Right ventricle myocardium superior (tissue), 1 donor: ENCODE results near the gene VRK1. TPM values are rescaled to one million over a fixed set of nuclear protein-coding genes. Genes with fewer than 3 reads are reported as not detected.

Experiments used
- ATAC-seq: fragments of 200-7000 bp; cut with Tn5 transposase; one replicate; pipeline ENCODE4 v1.9.1; 2020; ENCODE audit warnings: mild to moderate bottlenecking; ENCODE audit not compliant: poor library complexity
- DNase-seq: peaks from one replicate; pipeline ENCODE4 v3.0.0-alpha.2; 2020
- intact Hi-C: fragments of 100-400 bp; cut with DNase I; formaldehyde crosslinking; loops from one replicate; pipeline ENCODE4 v1.11.2; 2022
- total RNA-seq: library from RNA; stranded (reverse); fragmentation: NEBNext Ultra II Directional; extraction: Animal tissue kit (Norgen Biotek cat#: 25700); gene quantifications from one replicate; pipeline ENCODE4 v1.2.1, GENCODE V29; 2021
- donor health status: DM: no; HTN: yes; CAD: no; lungs with severe emphysema.

The VRK1 gene
- total RNA-seq, 1 donor from 2014 or later = 4.7 TPM

DNA sequence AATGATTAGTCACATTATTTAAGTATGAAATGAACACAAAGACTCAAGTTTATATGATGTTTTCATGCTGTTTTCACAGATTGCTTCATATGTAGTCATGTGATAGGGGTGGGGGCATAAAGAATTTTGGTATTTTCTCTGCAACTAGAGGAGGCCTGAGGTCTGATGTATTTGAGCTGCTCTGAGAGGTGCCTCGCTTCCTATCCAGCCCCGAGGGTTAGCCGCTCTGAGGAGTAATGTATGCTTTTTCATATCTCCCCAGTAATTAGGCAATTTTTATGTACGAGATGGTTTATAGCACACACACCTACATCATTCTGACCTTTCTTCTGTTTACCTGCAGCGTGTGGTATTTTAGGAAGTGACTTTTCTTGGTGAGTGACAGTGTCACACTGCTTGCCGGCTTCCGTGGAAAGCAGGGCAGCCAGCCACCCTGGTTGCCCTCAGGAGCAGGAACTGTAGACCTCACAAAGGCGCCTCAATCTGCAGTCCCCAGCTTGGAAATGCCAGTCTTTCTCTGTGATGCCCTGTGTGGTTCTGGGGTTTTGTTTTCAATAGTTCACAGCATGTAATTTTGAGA lies 106.4 kb downstream of the VRK1 start:
- intact Hi-C loops = no loop called here
- DNase-seq = no peak
- no peak for ATAC-seq

DNA sequence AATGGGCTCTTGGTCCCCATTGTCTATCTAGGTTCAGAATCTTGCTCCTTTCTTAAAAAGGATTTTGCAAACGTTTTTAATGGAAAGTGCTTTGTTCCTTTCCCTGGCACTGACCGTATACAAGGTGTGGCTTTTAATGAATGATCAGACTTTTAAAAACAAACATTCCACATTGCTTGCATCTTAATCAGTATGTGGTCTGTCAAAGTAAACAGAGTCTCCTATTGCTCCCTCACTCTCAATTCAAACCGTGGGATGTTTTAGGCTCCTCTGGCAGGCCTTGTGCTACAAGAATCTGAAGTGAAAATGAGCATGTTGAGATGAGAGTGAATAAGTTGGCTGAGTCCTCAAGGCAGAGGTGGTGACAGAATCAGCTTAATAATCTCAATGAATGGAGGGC lies 107.0 kb downstream of the VRK1 start:
- ATAC-seq = no peak

DNA sequence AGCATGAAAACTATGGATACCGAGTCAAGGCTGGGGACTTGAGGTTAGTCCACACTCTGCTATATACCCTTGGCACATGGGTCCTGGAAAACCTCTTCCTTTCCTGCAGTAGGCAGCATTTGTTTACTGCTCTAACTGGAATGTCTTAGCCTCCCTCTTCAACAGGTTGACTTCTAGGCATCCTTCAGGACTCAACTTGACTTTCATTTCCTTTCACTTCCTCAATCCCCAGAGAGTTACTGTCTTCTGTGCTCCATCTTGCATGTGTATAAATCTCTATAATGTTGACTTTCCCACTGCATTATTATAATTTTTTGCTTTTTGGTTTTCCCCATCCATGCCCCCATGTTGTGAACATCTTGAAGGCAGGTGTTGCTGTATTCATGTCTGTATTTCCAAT lies 107.9 kb downstream of the VRK1 start:
- DNase-seq (no peak), ATAC-seq (no peak)
- intact Hi-C loops = no loop called here

More for the DNA sequence above, 107.0 kb downstream of the VRK1 start:
- intact Hi-C loops = no loop called here
- no peak for DNase-seq

DNA sequence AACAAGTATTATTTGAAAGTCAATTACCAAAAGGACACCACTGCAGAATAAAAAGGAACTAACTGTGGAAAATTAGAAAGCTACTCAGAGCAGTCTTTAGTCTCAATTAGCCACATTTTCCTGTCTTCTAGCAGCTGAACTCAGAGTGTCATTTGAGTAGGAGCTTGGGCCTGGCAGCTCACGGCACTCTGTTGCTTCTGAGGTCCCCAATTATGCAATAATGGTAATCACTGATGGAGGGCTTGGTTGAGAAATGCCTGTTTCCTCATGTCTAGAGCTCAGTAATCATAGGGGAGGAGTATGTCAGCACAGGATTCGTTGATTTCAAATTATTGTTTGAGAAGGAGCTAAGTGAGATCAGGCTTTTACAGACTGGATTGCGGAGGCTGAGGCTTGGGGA lies 108.6 kb downstream of the VRK1 start:
- peak; percentile 52 for DNase-seq
- peak; percentile 86 for ATAC-seq
- intact Hi-C loops = no loop called here

DNA sequence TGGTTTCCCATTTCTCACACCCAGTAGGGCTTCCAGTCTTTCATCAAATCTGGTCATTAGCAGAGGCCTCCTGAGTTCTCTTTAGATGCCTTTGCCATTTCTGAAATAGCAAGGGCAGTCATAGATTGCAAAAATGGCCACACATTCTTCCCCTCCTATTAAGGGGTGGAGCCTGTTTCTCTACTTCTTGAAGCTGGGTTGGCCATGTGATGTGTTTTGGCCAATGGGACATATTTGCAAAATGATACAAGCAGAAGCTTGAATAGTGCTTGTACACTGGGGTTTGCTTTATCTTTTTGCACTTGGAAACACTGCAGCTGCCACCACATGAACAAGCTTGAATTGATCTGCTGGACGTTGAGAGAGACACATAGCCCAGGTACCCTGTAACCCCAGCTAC lies 109.3 kb downstream of the VRK1 start:
- ATAC-seq = no peak
- no peak for DNase-seq
- intact Hi-C loops = no loop called here

DNA sequence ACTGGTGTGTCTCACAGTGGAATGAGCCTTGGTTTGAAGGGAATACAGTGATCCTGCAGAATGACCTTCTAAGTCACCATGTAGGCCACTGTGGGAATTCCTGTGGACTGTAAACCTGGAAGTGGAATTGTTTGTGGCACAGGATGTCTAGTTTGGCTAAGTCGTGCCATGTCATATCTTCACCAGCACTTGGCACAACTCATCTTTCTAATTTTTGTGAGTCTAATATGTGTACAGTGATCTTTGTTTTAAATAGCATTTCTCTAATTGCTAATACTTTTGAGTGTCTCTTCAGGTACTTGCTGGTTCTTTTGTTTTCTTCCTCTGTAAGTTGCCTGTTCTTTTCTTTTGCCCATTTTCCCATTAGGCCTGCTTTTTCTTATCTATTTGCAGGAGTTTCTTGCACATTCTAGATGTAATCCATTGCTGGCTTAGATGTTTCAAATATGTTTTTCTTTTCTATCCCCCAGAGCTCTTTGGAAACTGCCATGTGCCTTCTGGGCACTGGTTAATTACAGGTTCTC lies 112.7 kb downstream of the VRK1 start:
- DNase-seq (no peak), ATAC-seq (no peak)
- intact Hi-C loops = no loop called here

DNA sequence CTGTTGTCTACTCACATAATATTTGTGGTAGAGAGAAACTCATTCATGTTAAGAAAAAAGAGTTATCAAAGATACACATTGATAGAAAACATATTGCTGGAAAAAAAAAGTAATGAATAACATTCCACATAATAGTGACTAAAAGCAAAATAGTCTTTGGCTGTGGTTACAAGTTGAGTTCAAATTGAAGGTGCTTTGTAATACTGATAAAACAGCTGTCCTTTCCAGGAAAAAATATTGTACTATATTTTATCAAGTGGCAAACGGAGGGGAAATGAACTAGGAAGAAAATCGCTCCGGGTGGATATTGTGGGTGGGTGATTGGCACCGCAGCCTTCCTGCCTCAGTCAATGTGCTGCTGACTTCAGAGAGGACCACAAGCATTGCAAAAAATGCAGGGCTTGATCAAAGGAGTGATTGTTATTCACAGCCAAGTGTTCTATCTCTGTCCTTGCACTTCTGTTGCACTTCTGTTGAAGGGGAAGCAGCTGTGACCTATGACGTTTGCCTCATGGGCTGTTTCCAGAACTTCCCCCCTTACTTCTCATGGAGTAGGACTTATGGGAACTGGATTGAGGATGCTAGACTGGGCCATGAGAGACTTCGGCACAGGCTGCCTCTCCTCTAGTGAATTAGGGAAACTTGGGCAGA lies 114.4 kb downstream of the VRK1 start:
- ATAC-seq (peak; percentile 12), DNase-seq (no peak)
- intact Hi-C loops = no loop called here

DNA sequence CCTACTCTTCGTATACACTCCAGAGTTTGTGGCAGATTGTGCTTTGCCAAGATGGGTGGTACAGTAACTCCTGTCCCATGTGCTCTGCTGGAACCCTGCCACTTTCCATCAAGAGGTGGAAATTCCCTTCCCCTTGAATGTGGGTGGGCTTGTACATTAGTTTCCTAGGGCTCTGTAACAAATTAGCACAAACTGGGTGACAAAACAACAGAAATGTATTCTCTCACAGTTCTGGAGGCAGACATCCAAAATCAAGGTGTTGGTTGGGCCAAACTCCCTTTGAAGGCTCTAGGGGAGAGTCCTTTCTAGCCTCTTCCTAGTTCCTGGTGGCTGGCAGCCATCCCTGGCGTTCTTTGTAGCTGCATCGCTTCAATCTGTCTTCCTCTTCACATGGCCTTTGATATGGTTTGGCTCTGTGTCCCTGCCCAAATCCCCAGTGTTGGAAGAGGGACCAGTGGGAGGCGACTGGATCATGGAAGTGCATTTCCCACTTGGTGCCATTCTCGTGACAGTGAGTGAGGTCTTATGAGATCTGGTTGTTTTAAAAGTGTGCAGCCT lies 117.5 kb downstream of the VRK1 start:
- DNase-seq = no peak
- intact Hi-C loops = no loop called here
- ATAC-seq = no peak

DNA sequence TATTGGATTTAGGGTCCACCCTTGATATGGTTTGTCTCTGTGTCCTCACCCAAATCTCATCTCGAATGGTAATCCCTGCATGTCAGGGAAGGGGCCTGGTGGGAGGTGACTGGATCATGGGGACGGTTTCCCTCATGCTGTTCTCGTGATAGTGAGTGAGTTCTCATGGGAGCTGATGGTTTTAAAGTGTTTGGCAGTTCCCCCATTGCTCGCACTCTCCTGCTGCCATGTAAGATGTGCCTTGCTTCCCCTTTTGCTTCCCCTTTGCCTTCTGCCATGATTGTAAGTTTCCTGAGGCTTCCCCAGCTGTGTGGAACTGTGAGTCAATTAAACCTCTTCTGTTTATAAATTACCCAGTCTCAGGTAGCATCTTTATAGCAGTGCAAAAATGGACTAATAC lies 118.3 kb downstream of the VRK1 start:
- ATAC-seq (no peak), DNase-seq (no peak)
- intact Hi-C loops = no loop called here

DNA sequence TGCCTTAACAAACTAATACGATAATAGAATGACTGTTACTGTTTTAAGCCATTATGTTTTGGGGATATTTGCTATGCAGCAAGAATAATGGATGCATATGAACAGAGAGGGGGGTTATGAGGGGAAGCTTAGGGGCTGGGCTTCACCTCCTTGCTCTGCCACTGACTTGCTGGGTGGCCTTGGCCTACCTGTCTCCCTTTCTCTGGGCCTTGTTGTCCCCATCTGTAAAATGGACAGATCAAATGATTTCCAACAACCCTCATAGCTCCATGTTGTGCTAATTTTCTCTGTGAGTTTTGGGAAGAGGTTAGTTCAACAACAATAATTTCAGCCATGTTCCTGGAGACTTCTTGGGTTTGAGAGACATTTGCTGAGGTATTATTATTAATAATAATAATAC lies 119.6 kb downstream of the VRK1 start:
- ATAC-seq (no peak), DNase-seq (no peak)
- intact Hi-C loops = no loop called here

DNA sequence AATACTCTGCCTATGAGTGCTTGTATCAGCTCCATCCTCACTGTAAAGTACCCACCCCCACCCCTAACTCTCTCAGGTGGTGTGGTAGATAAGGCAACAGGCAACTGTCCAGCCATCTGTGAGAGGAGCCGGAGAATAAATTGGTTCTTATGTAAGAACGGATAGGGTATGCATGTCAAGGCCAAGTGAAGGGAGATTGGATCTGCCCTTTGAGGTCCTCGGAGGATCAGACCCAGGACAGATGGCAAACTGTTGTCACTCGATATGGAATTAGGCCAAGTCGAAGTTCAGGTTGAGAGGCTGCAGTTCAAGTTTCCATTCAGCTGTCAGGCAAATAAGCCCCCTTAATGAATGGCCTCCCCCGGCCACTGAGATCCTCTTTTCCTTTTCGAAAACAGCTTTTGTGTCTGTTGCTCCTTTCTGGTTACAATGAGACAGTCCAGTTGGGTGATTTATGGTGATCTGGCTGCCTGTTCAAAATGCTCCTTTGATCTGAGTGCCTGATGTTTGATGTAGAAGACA lies 120.3 kb downstream of the VRK1 start:
- intact Hi-C loops = no loop called here
- ATAC-seq = no peak
- no peak for DNase-seq

DNA sequence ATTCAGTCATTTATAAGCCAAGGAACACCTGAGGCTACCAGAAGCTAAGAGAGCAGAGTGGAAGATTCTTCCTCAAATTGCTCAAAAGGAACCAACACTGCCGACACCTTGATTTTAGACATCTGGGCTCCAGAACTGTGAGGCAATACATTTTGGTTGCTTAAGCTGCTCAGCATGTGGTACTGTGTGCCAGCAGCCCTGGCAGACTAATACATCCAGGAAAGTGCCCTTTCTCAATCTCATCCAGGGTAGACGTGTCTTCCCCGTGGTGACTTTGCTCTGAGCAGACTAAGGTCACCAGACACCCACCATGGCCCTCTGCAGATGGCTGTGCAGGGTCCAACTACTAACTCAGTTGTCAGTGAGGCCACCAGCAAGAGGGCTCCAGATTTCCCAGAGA lies 122.8 kb downstream of the VRK1 start:
- ATAC-seq (no peak), DNase-seq (no peak)
- intact Hi-C loops = no loop called here

DNA sequence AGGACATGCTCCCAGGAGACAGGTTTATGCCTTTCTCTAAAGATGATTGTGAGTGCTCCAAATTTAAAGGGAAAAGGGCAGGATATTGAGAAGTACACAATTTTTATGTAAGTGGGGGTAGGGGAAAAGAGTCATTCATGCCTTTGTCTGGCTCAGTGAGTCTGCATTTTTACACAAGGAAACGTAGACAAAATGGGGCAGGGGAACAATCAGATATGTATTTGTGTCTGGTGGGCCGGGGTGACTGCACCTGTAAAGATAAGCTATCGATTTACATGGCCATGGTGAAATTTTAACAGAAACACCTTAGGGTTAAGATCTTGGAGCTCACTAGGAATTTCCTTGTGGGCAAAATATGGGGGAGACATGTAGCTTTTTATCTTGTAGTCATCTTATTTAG lies 123.6 kb downstream of the VRK1 start:
- ATAC-seq (no peak), DNase-seq (no peak)
- intact Hi-C loops = no loop called here

DNA sequence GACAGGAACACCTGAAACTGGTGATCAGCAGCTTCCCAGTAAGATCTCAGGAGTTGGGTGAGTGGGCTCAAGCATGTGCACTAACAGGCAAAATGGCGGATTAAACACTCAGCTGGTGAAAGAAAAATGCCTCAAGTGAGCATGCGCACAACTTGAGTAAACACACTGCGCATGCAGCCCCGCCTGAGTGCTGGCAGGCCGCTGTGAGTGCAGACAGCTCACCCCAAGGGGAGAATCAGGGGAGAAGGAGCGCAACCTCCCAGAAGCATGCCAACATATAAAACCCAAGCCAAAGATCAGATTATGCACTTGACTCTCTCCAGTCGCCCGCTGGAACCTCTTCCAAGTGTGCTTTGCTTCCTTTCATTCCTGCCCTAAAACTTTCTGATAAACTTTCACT lies 125.8 kb downstream of the VRK1 start:
- ATAC-seq (no peak), DNase-seq (no peak)
- intact Hi-C loops = no loop called here

DNA sequence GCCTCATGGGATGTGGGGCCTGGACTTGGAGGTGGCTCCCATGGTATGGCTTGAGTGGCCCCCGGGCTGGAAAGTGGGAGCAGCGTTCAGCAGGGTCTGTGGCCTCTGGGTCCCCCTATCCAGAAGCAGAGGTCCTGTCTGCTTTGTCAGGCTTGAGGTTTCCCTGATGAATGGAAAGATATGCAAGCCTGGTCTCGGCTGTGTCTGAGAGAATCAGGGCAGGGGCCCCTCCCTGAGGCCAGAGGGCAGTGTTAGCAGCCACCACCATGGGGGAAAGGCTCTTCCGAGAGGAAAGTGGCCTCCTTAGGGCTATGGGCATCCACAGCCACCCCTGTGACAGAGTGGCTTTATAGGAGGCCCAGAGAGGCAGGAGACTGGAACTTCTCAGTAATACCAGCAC lies 128.2 kb downstream of the VRK1 start:
- DNase-seq (no peak), ATAC-seq (no peak)
- intact Hi-C loops = no loop called here

DNA sequence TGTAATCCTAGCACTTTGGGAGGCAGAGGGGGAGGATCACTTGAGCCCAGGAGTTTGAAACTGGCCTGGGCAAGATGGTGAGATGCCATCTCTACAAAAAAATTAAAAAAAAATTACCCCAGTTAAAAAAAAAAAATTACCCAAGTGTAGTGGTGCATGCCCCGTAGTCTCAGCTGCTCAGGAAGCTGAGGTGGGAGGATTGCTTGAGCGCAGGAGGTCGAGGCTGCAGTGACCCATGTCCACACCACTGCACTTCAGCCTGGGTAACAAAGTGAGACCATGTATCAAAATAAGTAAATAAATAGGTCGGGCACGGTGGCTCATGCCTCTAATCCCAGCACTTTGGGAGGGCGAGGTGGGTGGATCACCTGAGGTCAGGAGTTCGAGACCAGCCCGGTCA lies 128.8 kb downstream of the VRK1 start:
- DNase-seq (no peak), ATAC-seq (no peak)
- intact Hi-C loops = no loop called here

DNA sequence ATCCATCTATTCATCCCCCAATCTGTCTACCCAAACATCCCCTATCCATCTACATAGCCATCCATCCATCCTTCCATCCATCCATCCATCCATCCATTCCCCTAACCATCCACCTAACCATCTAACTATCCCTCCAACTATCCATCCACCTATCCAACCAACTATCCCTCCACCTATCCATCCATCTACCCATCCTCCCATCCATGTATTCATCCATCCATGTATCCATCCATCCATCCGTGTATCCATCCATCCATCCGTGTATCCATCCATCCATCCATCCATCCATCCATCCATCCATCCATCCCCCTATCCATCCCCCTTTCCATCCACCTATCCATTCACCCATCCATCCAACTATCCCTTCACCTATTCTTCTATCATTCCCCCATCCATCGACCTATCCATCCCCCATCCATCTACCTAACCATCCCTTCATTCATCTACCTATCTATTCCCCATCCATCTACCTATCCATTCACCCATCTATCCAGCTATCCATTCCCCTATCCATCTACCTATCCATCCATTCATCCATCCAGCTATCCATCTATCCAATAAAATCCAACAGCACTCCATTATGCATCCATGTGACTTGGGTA lies 131.7 kb downstream of the VRK1 start:
- ATAC-seq (no peak), DNase-seq (no peak)
- intact Hi-C loops = no loop called here

DNA sequence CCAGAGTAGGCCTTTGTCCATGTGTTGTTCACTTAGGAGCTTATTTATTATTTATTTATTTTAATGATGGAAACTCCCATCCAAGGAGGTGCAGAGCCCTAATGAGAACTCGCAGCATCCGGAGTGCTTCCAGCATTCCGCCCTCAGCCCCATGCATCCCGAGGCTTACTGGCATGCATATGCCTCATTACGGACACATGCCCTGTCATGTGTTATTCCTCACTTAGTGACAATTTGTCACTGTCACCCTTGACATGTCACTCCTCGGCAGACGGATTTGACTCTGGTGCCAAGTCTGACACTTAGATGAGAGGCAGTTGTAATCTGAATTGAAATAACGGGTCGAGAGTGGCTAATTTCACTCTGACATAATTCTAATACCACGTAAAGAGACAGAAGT lies 132.8 kb downstream of the VRK1 start:
- ATAC-seq (peak; percentile 94), DNase-seq (no peak)
- intact Hi-C loops = no loop called here

DNA sequence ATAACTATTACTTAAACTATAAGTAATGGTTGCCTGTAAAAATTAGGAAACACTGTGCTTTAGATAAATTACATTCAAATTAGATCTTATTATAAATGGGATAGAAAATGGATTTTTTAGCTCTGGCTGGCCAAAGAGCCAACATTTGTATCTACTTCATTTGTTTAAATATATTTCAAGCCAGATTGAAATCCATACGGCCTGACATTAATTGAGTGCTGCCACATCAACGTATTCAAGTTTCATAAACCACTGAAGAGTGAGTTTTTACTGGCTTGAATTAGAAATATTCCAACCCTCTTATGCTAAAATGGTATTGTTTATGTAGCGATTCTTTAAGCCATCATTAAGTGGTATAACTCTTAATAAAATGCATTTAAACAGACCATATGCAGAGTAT lies 133.3 kb downstream of the VRK1 start:
- DNase-seq = no peak
- intact Hi-C loops = no loop called here
- no peak for ATAC-seq
